ENCODE results near the gene NLGN1.

NLGN1 gene

DNA sequence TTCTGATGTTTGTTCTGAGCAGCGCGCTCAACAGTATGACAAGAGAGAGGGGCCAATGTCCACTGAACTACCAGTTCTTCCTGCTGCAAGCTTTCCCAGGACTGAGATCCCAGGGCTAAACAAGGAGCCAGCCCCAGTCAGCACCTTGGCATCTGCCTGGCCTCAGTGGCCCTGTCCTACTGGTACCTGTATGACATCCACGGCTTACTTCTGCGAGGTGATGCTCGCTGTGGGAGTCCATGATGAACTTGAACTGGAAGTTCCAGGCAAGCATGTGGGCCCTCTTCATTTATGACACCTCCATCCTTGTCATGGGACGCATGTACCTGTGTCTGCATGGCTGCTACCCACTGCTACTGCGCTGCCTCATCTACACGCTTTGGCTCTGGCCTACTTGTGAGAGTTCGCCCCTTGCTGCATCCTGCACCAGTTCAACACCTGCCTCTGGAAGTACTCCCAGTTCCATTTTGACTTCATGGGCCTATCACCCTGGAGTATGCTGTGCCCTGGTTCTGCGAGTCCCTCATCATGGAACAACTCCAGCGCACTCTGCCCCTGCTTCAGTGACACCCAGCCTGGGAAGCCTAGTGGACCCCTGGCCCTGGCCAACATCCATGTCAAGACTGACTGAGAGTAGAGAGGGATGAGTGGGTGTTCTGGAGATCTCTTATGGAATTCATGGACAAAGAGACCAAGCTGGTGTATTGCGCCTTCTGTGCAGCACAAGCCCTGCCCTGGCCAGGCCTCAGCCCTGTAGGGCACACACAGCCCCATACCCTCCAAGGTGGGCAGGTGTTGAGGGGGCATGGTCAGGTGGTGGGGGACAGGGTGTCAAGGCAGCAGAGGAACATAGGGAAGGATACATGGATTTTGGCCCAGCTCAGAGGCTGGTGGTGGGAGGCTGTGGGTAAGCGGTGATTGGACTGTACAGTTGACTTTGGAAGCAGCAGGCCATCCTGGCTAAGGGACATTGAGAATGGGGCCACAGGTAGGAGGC, 246.8 kb downstream of the NLGN1 start:
- no peak for DNase-seq

DNA sequence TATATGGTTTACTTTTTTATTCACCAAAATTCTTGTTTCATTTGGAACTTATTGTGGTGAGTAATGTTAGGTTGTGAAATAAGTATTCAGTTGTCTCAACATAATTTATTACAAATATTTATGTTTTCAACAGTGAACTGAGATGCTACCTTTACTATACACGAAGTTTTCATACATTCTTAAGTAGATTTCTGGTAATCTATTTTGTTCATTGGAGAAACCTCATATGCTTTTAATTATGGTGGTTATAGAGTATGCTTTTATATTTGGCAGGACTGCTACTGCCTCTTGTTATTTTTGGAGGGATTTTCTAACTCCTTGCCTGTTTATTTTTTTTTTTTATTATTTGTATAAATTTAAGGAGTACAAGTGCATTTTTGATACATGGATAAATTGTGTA, 253.1 kb downstream of the NLGN1 start:
- DNase-seq, result no peak

GRCh38 chr3:173652093-173652492, 254.5 kb downstream of the NLGN1 start:
- no peak for DNase-seq

- no peak for DNase-seq
These were observed 256.2 kb downstream of the NLGN1 start for GRCh38 chr3:173653781-173654180.

- DNase-seq, result no peak
These were observed 262.4 kb downstream of the NLGN1 start for GRCh38 chr3:173659972-173660371.

- no peak for DNase-seq
These were observed 263.2 kb downstream of the NLGN1 start for GRCh38 chr3:173660645-173661299.

GRCh38 chr3:173663696-173664111, 266.2 kb downstream of the NLGN1 start:
- no peak for DNase-seq

- DNase-seq, result no peak
These were observed 278.6 kb downstream of the NLGN1 start for GRCh38 chr3:173676094-173676493.

GRCh38 chr3:173681188-173681678, 283.7 kb downstream of the NLGN1 start:
- no peak for DNase-seq

- DNase-seq, result no peak
These were observed 287.9 kb downstream of the NLGN1 start for GRCh38 chr3:173685456-173685855.

DNA sequence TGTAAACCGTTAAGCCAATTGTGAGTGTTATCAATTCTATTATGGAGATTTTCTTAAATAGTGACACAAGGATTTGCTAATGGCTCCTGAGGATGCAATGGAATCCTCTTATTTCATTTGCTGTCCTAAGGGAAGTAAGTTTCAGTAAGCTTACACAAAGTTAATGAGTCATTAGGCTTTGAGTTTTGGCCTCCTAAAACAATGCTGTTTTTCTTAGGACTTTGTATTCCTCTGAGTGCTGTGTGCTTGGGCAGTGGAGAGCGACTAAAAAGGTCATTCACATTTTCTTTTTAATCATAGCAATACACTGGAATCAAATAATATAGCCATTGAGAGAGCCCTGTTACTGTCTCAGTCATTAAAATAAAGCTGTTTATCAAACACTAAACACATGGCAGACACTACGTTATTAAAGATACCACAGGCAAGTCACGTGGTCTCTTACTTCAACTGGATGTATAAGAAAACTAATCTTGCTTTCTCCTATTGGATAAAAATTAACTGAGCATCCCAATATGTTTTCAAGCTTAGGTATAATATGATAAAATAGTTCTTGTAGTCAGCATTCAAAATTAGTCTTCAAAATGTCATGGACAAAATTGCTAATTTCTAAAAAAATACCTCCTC, 290.8 kb downstream of the NLGN1 start:
- no peak for DNase-seq

- DNase-seq, result no peak
These were observed 293.1 kb downstream of the NLGN1 start for GRCh38 chr3:173690542-173691180.

DNA sequence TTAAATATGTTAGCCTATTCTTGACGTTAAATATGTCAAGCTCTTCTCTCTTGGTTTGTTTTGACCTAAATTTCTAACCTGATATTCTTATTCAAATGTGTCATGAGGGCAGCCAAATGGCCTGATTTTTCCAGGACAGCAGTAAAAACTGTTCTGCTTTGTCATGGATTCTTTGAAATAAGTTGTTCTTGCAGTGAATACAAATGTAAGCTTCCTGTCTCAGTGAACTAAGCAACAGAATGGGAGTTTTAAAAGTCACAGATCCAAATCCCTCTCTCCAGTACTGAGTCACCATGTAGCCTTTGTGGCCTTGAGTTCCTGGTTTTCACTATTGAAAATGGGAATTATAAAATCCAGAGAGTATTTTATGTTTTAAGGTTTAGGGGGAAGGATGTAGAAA, 301.8 kb downstream of the NLGN1 start:
- DNase-seq, result no peak

GRCh38 chr3:173700336-173700735, 302.8 kb downstream of the NLGN1 start:
- DNase-seq, result no peak

GRCh38 chr3:173702561-173702960, 305.0 kb downstream of the NLGN1 start:
- DNase-seq, result no peak

DNA sequence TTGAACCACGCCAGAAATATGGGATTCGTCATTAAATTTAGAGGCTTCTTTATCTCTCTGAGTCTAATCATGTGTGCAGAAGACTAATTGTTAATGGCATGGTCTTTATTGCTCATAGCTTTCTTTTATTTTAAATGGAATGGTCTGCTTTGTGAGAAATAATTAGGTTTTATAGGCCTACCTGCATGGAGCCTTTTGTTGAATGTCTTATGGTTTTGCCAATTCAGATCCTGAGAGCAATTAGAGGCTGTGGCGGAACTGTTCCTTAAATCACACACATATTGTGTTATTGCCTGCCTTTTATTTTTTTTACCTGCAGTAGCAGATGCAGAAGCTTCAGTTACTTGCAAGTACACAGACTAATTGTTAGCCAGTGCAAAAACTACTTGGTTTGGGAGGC, 306.2 kb downstream of the NLGN1 start:
- DNase-seq, result no peak

GRCh38 chr3:173706630-173707029, 309.1 kb downstream of the NLGN1 start:
- DNase-seq, result no peak

- DNase-seq, result no peak
These were observed 310.6 kb downstream of the NLGN1 start for GRCh38 chr3:173708191-173708590.

DNA sequence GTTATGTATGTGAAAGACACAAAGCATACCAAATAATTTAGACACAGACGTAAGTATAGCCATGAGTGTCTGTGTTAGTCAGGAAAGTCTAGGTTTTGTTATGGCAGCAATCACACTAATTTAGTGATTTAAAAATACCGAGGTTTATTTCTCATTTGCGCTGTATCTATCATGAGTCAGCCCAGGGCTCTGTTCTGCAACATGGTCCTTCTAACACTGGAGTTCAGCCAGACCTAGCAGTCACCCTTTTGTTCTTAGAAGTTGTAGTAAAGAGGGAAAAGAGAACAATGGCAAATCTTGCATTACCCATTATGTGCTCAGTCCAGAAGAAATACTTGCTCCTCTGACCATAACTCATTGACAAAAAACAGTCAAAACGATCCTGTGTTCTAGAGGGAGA, 311.5 kb downstream of the NLGN1 start:
- no peak for DNase-seq

DNA sequence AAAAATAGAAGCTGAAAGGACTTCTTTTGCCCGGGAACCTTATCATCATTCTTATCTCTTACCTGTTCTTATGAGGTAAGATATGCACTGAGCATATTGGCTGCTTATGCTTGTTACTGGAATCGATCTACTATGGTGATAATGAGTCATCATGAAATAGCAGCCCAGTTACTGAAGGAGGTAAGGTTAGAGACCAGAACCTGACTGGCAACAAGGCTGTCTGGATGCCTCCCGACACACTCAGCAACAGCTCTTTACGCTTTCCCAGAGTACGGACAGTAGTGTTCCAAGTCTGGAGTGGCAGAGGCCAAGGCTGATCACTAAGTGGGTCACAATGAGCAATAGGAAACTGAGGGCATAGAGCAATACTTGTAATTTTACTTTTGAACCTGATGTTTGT, 314.1 kb downstream of the NLGN1 start:
- DNase-seq, result no peak

DNA sequence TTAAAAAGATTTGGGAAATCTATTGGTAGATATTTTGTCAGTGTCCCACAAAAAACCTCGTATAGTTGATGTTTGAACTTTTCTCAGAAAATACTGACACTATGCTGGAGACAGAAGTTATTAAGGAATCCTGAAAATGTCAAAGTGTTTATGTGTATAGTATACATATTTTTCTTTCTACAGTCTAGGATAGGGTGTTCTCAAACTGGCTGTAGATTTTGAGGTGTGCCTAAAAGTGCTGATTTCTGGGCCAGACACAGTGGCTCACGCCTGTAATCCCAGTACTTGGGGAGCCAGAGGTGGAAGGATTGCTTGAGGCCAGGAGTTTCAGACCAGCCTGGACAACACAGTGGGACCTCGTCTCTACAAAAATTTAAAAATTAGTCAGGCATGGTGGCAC, 322.0 kb downstream of the NLGN1 start:
- DNase-seq, result no peak

DNA sequence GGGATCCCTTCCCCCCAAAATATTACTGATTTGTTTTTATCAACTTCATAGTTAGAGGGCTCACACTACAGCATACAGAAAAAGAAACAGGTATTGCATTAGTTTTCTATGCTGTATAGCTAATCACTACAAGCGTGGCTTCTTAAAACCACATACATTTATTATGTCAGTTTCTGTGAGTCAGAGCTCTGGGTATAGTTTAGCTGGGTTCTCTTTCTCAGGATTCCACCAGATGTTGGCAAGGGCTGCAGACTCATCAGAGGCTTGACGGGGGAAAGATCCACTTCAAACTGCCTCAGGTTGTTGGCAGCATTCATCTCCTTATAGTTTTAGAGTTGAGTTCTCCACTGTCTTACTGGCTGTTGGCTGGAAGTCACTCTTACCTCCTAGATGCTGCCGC, 328.0 kb downstream of the NLGN1 start:
- DNase-seq, result no peak

DNA sequence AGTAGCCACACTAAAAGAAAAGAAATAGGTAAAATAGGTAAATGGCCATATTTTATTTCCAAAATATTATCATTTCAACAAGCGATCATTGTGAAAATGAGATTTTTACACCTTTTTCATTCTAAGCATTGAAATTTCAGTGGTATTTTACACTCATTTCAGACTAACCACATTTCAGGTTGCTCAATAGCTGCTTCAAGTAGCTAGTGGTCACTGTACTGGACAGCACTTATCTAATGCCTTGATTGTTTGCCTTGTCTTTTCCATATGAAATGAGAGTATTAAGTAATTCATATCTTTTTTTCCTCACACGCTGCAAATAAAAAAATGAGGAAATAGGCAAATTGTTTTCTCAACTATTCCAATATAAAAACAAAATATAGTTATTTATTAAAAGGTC, 332.8 kb downstream of the NLGN1 start:
- DNase-seq, result no peak
